Neural cell (in vitro differentiated cells): ENCODE results near the gene LRMDA. TPM values are rescaled to one million over a fixed set of nuclear protein-coding genes. Genes with fewer than 3 reads are reported as not detected.

Experiments used
- H2AFZ ChIP-seq: fragments of 200-600, 300-800 bp; sonication (generic), shearing (Covaris generic); 2 replicates; pipeline ENCODE4 v1.6.0; 2014; ENCODE audit warnings: low read depth, mild to moderate bottlenecking, antibody characterized with exemption, low read length, moderate library complexity
- H3F3A ChIP-seq: fragments of 200-600 bp; shearing (Covaris generic); 2 replicates; pipeline ENCODE4 v1.6.1; 2016; ENCODE audit warnings: mild to moderate bottlenecking, moderate library complexity, mixed read lengths, antibody characterized with exemption, low read length; ENCODE audit not compliant: insufficient read depth, poor library complexity, severe bottlenecking
- H3K27ac ChIP-seq: fragments of 200-600, 300-800 bp; sonication (generic), shearing (Covaris generic); 2 replicates; pipeline ENCODE4 v1.5.1; 2014; ENCODE audit warnings: mild to moderate bottlenecking, low read length, moderate library complexity
- H3K27me3 ChIP-seq: fragments of 300-800, 200-600 bp; sonication (generic), shearing (Covaris generic); 2 replicates; pipeline ENCODE4 v1.6.0; 2014; ENCODE audit warnings: mild to moderate bottlenecking, low read depth, low read length, moderate library complexity; ENCODE audit not compliant: insufficient read depth
- H3K36me3 ChIP-seq: fragments of 300-800, 200-600 bp; sonication (generic), shearing (Covaris generic); 2 replicates; pipeline ENCODE4 v1.5.1; 2014; ENCODE audit warnings: mild to moderate bottlenecking, antibody characterized with exemption, low read length, moderate library complexity; ENCODE audit not compliant: insufficient read depth
- H3K4me2 ChIP-seq: fragments of 300-800, 200-600 bp; sonication (generic), shearing (Covaris generic); 2 replicates; pipeline ENCODE4 v1.6.0; 2014; ENCODE audit warnings: mild to moderate bottlenecking, low read length
- H3K4me3 ChIP-seq: fragments of 300-800, 200-600 bp; sonication (generic), shearing (Covaris generic); 2 replicates; pipeline ENCODE4 v1.5.1; 2014; ENCODE audit warnings: mild to moderate bottlenecking, low read length, moderate library complexity
- H3K79me2 ChIP-seq: fragments of 200-600 bp; shearing (Covaris generic); replicated peaks from 2 replicates; pipeline ENCODE4 v1.6.0; 2014; ENCODE audit warnings: mild to moderate bottlenecking, low read length, moderate library complexity; ENCODE audit not compliant: insufficient read depth
- H3K9ac ChIP-seq: fragments of 300-800, 200-600 bp; sonication (generic), shearing (Covaris generic); 2 replicates; pipeline ENCODE4 v1.6.1; 2016; ENCODE audit warnings: mild to moderate bottlenecking, low read length, mixed read lengths
- H3K9me2 ChIP-seq: fragments of 200-600 bp; shearing (Covaris generic); 2 replicates; pipeline ENCODE4 v1.6.1; 2016; ENCODE audit warnings: mild to moderate bottlenecking, low read length, mixed read lengths; ENCODE audit not compliant: insufficient read depth
- H3K9me3 ChIP-seq: fragments of 200-600, 300-800 bp; sonication (generic), shearing (Covaris generic); 2 replicates; pipeline ENCODE4 v1.6.1; 2016; ENCODE audit warnings: mild to moderate bottlenecking, mixed run types, low read length, moderate library complexity, mixed read lengths
- H4K20me1 ChIP-seq: fragments of 200-600 bp; shearing (Covaris generic); 2 replicates; pipeline ENCODE4 v1.6.1; 2016; ENCODE audit warnings: mild to moderate bottlenecking, mixed run types; ENCODE audit not compliant: insufficient read depth
- EP300 ChIP-seq: fragments of 450-650 bp; conservative IDR thresholded peaks from 2 replicates; pipeline ENCODE4 v1.6.1; 2014; ENCODE audit warnings: antibody characterized with exemption, mild to moderate bottlenecking, moderate library complexity; ENCODE audit not compliant: poor library complexity, severe bottlenecking
- EZH2 ChIP-seq: fragments of 200-600, 300-800 bp; shearing (Covaris generic), sonication (generic); IDR thresholded peaks from 2 replicates; pipeline ENCODE4 v1.6.1; 2014; ENCODE audit warnings: antibody characterized with exemption, low read length, borderline replicate concordance, mild to moderate bottlenecking; ENCODE audit not compliant: insufficient read depth, poor library complexity, severe bottlenecking
- MXI1 ChIP-seq: fragments of 450-650 bp; conservative IDR thresholded peaks from 2 replicates; pipeline ENCODE4 v1.6.1; 2014; ENCODE audit warnings: antibody characterized with exemption, mild to moderate bottlenecking; ENCODE audit not compliant: poor library complexity, severe bottlenecking
- POLR2AphosphoS5 ChIP-seq: IDR thresholded peaks from 2 replicates; pipeline ENCODE4 v1.6.1; 2012
- RAD21 ChIP-seq: fragments of 450-650 bp; conservative IDR thresholded peaks from 2 replicates; pipeline ENCODE4 v1.6.1; 2014; ENCODE audit warnings: antibody characterized with exemption, mild to moderate bottlenecking, moderate library complexity
- SMC3 ChIP-seq: fragments of 450-650 bp; conservative IDR thresholded peaks from 2 replicates; pipeline ENCODE4 v1.6.1; 2014; ENCODE audit warnings: antibody characterized with exemption, mild to moderate bottlenecking, moderate library complexity; ENCODE audit not compliant: poor library complexity
- TAF1 ChIP-seq: IDR thresholded peaks from 2 replicates; pipeline ENCODE4 v1.6.1; 2012; ENCODE audit warnings: low read depth
- polyA plus RNA-seq: library from polyadenylated mRNA; depleted of rRNA; stranded (reverse); fragments of >200 nt; gene quantifications from 2 replicates; pipeline ENCODE4 v1.2.3, GENCODE V29; 2014
- TF ChIP-seq, protein P1 (sequence below): IDR thresholded peaks from 2 replicates; pipeline ENCODE4 v1.6.1; 2012; ENCODE audit warnings: borderline replicate concordance
- TF ChIP-seq, protein P2 (sequence below): fragments of 450-650 bp; IDR thresholded peaks from 2 replicates; pipeline ENCODE4 v1.5.1; 2014; ENCODE audit warnings: antibody characterized with exemption, mild to moderate bottlenecking, moderate library complexity; ENCODE audit not compliant: poor library complexity, severe bottlenecking

LRMDA gene
- polyA plus RNA-seq, 1 donor from 2014 or later: 5.6 TPM

DNA sequence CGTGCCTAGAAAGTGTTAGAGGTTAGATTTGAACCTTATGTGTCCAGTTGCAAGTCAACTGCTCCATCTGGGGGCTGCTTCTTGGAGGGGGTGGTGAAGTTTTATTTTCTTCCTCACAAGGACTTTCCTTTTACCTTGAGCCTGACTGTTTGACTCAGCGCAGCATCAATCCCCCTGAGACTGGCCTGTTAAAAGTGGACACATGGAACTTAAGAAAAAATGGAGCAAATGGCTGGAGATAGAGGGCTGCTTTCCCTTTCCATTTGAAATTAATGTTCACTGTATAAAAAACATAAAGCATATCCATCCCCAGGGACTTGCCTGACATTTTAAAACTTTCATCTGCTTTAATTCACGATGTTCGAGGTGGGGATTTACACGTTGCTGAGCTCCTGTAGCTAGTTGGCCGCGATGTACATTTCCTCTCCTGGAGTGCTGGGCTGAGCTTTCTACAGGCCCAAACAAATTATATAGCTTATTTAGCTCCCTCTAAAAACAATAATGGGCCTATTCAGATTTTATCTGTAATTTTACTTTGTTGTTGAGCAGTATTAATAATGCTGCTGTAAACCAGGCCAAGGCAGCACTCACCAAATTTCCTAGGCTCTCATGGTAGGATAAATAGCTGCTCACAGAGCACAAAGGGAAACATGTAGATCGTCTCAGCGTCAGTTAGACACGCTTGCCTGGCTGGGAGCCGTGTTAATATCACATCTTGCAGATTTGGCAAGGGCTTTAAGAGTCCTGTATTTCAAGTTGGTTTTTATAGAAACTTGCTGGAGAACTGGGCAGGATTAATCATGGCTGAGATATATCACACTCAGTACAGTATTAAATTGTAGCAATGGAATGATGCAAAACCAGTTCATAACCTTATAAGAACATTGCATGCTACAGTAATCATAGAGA is 251.5 kb downstream of the LRMDA start (continued):
- TF ChIP-seq, protein P1, sequence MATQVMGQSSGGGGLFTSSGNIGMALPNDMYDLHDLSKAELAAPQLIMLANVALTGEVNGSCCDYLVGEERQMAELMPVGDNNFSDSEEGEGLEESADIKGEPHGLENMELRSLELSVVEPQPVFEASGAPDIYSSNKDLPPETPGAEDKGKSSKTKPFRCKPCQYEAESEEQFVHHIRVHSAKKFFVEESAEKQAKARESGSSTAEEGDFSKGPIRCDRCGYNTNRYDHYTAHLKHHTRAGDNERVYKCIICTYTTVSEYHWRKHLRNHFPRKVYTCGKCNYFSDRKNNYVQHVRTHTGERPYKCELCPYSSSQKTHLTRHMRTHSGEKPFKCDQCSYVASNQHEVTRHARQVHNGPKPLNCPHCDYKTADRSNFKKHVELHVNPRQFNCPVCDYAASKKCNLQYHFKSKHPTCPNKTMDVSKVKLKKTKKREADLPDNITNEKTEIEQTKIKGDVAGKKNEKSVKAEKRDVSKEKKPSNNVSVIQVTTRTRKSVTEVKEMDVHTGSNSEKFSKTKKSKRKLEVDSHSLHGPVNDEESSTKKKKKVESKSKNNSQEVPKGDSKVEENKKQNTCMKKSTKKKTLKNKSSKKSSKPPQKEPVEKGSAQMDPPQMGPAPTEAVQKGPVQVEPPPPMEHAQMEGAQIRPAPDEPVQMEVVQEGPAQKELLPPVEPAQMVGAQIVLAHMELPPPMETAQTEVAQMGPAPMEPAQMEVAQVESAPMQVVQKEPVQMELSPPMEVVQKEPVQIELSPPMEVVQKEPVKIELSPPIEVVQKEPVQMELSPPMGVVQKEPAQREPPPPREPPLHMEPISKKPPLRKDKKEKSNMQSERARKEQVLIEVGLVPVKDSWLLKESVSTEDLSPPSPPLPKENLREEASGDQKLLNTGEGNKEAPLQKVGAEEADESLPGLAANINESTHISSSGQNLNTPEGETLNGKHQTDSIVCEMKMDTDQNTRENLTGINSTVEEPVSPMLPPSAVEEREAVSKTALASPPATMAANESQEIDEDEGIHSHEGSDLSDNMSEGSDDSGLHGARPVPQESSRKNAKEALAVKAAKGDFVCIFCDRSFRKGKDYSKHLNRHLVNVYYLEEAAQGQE: no peak
- TF ChIP-seq SMC3 (no peak), EP300 (no peak)

DNA sequence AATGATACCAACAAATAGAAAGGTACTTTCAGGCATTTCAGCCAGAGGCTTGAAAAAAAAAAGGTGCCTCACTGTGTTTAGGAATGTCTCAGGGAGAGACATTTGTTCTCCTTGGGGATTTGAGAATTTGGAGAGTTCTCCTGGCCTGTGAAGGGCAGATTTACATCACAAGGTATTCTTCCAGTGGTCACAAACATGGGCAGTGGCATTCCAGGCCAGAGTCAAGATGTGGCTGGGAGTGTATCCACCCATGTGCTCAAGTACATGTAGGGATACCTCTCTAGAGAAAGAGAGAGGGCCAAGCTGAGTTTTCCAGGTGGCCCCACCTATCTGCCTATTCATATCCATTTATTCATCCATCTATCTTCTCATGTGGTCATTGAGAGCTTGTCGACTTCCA is 253.8 kb downstream of the LRMDA start:
- Histone ChIP-seq H3K9me2 (no peaks in the 10 kb centered on the region), H3K79me2 (no peaks in the 10 kb centered on the region), H2AFZ (no peak overlapping the region), H3K9me3 (peaks cover 8% of the 10 kb centered on the region), H3K4me2 (no peak overlapping the region), H3F3A (no peaks in the 10 kb centered on the region), H3K4me3 (no peak overlapping the region), H3K27ac (no peak overlapping the region), H3K27me3 (no peaks in the 10 kb centered on the region), H3K9ac (no peak overlapping the region), H3K36me3 (no peaks in the 10 kb centered on the region), H4K20me1 (no peaks in the 10 kb centered on the region)
- TF ChIP-seq RAD21 (no peak), TAF1 (no peak), EP300 (no peak)

DNA sequence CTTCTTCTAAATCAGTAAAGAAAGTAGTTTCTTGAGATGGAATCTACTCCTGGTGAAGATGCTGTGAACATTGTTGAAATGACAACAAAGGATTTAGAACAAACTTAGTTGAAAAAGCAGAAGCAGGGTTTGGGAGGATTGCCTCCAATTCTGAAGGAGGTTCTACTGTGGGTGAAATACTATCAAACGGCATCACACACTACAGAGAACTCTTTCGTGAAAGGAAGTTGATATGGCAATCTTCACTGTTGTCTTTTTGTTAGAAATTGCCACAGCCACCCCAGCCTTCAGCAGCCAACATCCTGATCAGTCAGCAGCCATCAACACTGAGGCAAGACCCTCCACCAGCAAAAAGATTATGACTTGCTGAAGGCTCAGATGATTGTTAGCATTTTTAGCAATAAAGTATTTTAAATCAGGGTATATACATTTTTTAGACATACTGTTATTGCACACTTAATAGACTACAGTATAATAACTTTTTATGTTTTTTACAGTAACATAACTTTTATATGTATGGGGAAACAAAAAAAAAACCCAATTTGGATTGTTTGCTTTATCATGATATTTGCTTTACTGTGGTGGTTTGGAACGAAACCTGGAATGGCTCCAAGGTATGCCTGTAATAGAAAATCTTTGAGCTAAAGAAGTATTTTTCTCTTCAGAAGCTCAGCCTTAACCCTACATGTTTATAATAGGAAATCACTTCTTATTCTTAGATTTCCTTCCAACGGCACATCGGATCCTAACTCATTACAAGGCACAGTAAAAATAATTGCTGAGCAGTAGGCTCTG is 257.3 kb downstream of the LRMDA start:
- Histone ChIP-seq H3K9ac (no peak overlapping the region), H3K27ac (no peak overlapping the region), H4K20me1 (no peaks in the 10 kb centered on the region), H3K9me3 (peaks cover 8% of the 10 kb centered on the region), H3K36me3 (no peaks in the 10 kb centered on the region), H3K4me3 (no peak overlapping the region), H3K79me2 (no peaks in the 10 kb centered on the region), H3K9me2 (no peaks in the 10 kb centered on the region), H3K27me3 (no peaks in the 10 kb centered on the region), H2AFZ (no peak overlapping the region), H3F3A (no peaks in the 10 kb centered on the region), H3K4me2 (no peak overlapping the region)
- no peak for TF ChIP-seq EZH2
- TF ChIP-seq TAF1: no peak
- TF ChIP-seq, protein P1: no peak
- TF ChIP-seq RAD21: no peak
- no peak for TF ChIP-seq POLR2AphosphoS5
- TF ChIP-seq SMC3: no peak
- no peak for TF ChIP-seq MXI1
- TF ChIP-seq EP300: no peak
- TF ChIP-seq, protein P2, sequence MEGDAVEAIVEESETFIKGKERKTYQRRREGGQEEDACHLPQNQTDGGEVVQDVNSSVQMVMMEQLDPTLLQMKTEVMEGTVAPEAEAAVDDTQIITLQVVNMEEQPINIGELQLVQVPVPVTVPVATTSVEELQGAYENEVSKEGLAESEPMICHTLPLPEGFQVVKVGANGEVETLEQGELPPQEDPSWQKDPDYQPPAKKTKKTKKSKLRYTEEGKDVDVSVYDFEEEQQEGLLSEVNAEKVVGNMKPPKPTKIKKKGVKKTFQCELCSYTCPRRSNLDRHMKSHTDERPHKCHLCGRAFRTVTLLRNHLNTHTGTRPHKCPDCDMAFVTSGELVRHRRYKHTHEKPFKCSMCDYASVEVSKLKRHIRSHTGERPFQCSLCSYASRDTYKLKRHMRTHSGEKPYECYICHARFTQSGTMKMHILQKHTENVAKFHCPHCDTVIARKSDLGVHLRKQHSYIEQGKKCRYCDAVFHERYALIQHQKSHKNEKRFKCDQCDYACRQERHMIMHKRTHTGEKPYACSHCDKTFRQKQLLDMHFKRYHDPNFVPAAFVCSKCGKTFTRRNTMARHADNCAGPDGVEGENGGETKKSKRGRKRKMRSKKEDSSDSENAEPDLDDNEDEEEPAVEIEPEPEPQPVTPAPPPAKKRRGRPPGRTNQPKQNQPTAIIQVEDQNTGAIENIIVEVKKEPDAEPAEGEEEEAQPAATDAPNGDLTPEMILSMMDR: no peak
